H1 (cell line): ENCODE data around the gene CADM1. TPM values are rescaled to one million over a fixed set of nuclear protein-coding genes. Genes with fewer than 3 reads are reported as not detected.

Experiments used
- CHD1 ChIP-seq: IDR thresholded peaks from 2 replicates; pipeline ENCODE4 v1.6.1; 2012; ENCODE audit warnings: low read depth, low read length, improper control_type of control experiment
- CHD2 ChIP-seq: IDR thresholded peaks from 2 replicates; pipeline ENCODE4 v1.6.1; 2012; ENCODE audit warnings: low read length, improper control_type of control experiment
- GTF2F1 ChIP-seq: IDR thresholded peaks from 2 replicates; pipeline ENCODE4 v1.6.1; 2012; ENCODE audit warnings: low read depth, low read length, improper control_type of control experiment, borderline replicate concordance
- HDAC6 ChIP-seq: IDR thresholded peaks from one replicate; pipeline ENCODE4 v1.7.1; 2012; ENCODE audit warnings: low read depth, mild to moderate bottlenecking, inconsistent platforms, low read length, moderate library complexity
- SIN3A ChIP-seq, 2 experiments: IDR thresholded peaks in 1 of 2; conservative IDR thresholded peaks in 1 of 2; 2 replicates each; pipeline ENCODE4 v1.6.1; 2011 to 2012; ENCODE audit warnings: low read length in 2 of 2, improper control_type of control experiment in 1 of 2, low read depth in 1 of 2, mild to moderate bottlenecking in 1 of 2
- polyA plus RNA-seq, 7 experiments: library from polyadenylated mRNA; depleted of rRNA in 3 of 7; stranded (reverse) in 5 of 7; unstranded in 2 of 7; fragments of >200 nt in 5 of 7; fragments of 200-250 nt in 2 of 7; gene quantifications; 1 replicate in 5 of 7; 2 replicates in 1 of 7; 4 replicates in 1 of 7; pipeline versions ENCODE4 v1.2.1 to v1.2.3, GENCODE V29; 2011 to 2013; ENCODE audit warnings: missing spikeins in 2 of 7, mixed read lengths in 2 of 7
- total RNA-seq: library from RNA; stranded (reverse); fragmentation: NEBNext Ultra II Directional; extraction: Animal tissue kit (Norgen Biotek cat#: 25700); gene quantifications from 2 replicates; pipeline ENCODE4 v1.2.1, GENCODE V29; 2021
- TF ChIP-seq, protein P1 (sequence below): fragments of 300-600 bp; sonication (generic); IDR thresholded peaks from 2 replicates; pipeline ENCODE4 v1.7.1; 2012; ENCODE audit warnings: low read length, moderate library complexity, mild to moderate bottlenecking, inconsistent platforms; ENCODE audit not compliant: insufficient replicate concordance

Gene CADM1
- total and polyA plus RNA-seq, 2 of the 8 experiments (the other 6 are each of a cell fraction or from before 2014, with no cell fraction given): 8.3 to 25.3 TPM

DNA sequence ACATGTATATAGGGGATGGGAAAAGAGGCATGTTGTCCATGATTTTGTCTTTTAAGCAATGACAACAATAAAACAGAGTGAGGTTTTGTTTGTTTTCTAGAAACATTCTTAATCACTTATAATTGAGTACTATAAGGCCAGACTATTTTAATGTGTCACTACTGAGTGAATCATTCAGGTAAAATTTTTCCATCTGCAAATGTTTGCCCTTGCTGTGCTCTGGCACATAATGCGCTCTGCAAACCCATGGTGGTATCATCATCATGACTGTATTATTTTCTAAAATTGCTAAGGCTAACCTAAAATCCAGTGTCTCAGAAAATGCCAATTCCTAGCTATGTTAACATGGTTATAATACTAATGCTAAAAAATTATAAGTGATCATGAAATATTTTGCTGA is 261.2 kb downstream of the CADM1 start (continued):
- TF ChIP-seq SIN3A (conservative IDR thresholded peaks at IDR 0.05 in 1 of 2, IDR thresholded peaks at IDR 0.05 in 1 of 2; ENCODE audit: low read depth in 1 of 2, low read length in 2 of 2) (no peak), CHD1 (no peak), GTF2F1 (no peak), CHD2 (no peak), HDAC6 (no peak)
- TF ChIP-seq, protein P1, sequence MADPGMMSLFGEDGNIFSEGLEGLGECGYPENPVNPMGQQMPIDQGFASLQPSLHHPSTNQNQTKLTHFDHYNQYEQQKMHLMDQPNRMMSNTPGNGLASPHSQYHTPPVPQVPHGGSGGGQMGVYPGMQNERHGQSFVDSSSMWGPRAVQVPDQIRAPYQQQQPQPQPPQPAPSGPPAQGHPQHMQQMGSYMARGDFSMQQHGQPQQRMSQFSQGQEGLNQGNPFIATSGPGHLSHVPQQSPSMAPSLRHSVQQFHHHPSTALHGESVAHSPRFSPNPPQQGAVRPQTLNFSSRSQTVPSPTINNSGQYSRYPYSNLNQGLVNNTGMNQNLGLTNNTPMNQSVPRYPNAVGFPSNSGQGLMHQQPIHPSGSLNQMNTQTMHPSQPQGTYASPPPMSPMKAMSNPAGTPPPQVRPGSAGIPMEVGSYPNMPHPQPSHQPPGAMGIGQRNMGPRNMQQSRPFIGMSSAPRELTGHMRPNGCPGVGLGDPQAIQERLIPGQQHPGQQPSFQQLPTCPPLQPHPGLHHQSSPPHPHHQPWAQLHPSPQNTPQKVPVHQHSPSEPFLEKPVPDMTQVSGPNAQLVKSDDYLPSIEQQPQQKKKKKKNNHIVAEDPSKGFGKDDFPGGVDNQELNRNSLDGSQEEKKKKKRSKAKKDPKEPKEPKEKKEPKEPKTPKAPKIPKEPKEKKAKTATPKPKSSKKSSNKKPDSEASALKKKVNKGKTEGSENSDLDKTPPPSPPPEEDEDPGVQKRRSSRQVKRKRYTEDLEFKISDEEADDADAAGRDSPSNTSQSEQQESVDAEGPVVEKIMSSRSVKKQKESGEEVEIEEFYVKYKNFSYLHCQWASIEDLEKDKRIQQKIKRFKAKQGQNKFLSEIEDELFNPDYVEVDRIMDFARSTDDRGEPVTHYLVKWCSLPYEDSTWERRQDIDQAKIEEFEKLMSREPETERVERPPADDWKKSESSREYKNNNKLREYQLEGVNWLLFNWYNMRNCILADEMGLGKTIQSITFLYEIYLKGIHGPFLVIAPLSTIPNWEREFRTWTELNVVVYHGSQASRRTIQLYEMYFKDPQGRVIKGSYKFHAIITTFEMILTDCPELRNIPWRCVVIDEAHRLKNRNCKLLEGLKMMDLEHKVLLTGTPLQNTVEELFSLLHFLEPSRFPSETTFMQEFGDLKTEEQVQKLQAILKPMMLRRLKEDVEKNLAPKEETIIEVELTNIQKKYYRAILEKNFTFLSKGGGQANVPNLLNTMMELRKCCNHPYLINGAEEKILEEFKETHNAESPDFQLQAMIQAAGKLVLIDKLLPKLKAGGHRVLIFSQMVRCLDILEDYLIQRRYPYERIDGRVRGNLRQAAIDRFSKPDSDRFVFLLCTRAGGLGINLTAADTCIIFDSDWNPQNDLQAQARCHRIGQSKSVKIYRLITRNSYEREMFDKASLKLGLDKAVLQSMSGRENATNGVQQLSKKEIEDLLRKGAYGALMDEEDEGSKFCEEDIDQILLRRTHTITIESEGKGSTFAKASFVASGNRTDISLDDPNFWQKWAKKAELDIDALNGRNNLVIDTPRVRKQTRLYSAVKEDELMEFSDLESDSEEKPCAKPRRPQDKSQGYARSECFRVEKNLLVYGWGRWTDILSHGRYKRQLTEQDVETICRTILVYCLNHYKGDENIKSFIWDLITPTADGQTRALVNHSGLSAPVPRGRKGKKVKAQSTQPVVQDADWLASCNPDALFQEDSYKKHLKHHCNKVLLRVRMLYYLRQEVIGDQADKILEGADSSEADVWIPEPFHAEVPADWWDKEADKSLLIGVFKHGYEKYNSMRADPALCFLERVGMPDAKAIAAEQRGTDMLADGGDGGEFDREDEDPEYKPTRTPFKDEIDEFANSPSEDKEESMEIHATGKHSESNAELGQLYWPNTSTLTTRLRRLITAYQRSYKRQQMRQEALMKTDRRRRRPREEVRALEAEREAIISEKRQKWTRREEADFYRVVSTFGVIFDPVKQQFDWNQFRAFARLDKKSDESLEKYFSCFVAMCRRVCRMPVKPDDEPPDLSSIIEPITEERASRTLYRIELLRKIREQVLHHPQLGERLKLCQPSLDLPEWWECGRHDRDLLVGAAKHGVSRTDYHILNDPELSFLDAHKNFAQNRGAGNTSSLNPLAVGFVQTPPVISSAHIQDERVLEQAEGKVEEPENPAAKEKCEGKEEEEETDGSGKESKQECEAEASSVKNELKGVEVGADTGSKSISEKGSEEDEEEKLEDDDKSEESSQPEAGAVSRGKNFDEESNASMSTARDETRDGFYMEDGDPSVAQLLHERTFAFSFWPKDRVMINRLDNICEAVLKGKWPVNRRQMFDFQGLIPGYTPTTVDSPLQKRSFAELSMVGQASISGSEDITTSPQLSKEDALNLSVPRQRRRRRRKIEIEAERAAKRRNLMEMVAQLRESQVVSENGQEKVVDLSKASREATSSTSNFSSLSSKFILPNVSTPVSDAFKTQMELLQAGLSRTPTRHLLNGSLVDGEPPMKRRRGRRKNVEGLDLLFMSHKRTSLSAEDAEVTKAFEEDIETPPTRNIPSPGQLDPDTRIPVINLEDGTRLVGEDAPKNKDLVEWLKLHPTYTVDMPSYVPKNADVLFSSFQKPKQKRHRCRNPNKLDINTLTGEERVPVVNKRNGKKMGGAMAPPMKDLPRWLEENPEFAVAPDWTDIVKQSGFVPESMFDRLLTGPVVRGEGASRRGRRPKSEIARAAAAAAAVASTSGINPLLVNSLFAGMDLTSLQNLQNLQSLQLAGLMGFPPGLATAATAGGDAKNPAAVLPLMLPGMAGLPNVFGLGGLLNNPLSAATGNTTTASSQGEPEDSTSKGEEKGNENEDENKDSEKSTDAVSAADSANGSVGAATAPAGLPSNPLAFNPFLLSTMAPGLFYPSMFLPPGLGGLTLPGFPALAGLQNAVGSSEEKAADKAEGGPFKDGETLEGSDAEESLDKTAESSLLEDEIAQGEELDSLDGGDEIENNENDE: no peak
